ENCODE data around the gene INTS4.

GRCh38 chr11:78037825-78038620 is 43.6 kb upstream of the INTS4 start:
- TF ChIP-seq CTCF (IDR thresholded peaks at IDR 0.05) (no peak), POLR2A (IDR thresholded peaks at IDR 0.05) (no peak)
